HG03039 (cell line): ENCODE measurements around the gene KNDC1.
"Not testable (repeated sequence)": the region's sequence is repeated elsewhere in the genome, so short reads cannot be mapped to it uniquely, and the experiment has no call there.

Experiments
- ATAC-seq: cut with Tn5 transposase; IDR thresholded peaks from one replicate; pipeline ENCODE4 v1.9.1; 2021; ENCODE audit warnings: mild to moderate bottlenecking, moderate library complexity; ENCODE audit not compliant: unreplicated experiment

KNDC1 gene

DNA sequence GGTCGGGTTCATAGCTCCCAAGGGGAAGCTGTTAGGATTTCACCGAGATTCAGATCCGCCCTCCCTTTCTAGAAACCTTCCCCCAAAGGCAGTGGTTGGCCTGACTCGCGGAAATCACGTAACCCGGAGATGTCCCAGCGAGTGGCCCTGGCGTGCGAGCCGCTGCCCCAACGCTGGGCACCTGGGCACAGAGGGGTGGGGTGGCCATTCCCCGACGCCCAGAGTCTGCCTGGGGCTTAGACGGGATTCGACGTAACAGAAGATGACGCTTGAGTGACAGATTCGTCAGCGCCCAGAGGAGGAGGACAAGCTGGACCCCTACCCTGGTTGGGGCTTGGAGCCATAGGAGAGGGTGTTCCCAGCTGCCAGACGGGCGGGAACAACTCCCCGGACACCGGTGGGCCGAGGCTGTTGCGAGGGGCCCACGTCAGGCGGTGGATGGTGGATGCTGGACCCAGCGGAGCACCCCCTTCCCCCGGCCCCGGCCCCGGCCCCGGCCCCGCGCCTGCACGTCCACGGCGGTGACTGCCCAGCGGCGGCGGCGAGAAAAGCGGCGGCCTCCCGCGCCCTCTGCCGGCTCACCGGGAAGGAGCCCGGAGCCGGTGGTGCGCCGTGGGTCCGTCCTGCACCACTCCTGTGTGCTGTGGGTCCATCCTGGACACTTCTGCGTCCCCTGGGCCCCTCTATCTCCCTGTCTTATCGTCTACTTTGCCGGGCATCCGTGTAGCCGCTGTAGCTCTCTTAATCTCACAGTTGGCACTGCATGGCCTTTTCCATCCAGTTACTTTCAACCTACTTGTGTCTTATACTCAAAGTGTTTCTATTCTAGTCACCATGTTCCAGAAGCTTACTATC, 35.4 kb upstream of the KNDC1 start:
- no peak for ATAC-seq

DNA sequence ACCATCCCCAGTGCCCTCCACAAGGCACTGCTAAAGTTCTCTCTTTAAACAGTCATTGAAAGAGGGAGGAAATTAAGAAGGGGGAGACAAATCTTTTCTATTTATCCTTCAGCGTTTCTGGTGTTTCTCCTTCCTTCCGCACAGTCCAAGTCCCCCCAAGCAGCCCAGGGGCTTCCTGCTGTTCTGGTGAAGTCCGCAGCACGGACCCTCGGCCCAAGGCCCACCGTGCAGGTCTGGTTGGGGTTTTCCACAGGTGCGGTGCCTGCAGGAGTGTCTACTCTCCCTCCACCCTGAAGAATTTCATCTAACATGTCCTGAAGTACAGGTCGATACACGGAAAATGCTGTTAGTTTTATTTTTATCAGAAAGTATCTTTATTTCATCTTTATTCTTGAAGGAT, 34.1 kb upstream of the KNDC1 start:
- no peak for ATAC-seq

DNA sequence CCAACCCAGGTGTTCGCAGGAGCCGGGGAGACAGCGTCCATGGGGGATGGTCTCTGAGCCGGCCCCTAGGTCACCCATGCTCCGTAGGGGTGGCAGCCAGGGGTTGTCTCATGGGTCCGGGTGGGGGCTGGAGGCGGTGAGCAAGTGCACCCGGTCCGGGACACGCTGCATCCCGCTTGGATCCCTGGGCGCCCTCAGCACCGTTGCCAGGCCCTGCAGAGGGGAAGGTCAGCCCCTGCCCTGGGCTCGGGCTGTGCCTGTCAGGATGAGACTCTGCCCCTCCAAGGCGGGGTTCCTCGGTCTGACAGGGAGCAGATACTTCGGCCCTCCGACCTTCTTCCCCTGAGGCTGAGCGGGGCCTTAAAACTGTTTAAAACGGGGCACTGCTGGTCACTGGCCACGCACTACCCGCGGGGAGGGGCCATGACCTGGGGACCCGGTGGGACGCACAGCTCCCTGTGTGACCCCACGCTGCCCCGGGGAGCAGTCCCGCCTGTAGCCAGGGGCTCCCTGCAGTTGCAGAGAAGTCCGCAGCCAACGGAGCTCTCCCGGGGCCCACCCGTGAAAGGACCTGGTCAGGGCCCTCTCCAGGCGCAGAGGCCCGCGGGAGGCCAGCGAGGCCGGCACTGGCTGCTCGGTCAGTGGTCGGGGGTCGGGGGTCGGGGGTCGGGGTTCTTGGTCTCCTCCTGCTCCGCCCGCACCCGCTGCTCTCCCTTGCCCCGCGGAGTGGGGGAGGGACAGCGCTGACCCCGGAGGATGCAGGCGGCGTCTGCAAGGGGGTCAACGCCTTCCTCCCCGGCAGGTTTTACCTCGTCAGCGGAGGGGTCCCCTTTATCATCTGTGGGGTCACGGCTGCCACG, 33.4 kb upstream of the KNDC1 start:
- no peak for ATAC-seq

DNA sequence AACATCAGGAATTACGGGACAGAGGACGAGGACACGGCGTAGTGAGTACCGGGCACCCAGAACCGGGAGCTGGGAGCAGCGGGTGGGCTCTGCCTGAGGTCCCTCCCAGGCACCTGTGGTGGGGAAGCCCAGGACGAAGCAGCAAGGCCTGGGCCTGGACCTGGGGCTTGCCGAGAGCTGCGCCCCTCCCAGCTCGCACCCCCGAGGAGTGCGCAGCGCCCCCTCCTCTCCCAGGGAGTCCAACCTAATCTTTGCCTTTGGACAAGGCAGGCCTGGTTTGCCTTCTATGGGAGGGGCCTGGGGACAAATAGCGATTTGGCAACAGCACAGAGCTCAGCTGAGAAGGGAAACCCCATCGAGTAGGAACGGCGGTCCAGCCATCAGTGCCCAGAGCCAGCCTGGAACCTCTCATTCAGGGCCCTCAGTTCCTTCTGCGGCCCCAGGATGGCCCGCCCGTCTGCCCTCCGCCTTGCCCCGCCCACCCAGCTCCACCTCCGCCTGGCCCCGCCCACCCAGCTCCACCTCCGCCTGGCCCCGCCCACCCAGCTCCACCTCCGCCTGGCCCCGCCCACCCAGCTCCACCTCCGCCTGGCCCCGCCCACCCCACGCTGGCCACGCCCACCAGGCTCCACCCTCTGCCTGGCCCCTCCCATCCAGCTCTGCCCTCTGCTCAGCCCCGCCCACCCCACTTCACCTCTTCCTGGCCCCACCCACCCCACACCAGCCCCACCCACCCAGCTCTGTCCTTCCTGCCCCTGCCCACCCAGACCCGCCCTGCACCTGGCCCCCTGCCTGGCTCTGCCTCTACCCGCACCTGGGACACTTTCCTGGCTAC, 32.5 kb upstream of the KNDC1 start:
- no peak for ATAC-seq

DNA sequence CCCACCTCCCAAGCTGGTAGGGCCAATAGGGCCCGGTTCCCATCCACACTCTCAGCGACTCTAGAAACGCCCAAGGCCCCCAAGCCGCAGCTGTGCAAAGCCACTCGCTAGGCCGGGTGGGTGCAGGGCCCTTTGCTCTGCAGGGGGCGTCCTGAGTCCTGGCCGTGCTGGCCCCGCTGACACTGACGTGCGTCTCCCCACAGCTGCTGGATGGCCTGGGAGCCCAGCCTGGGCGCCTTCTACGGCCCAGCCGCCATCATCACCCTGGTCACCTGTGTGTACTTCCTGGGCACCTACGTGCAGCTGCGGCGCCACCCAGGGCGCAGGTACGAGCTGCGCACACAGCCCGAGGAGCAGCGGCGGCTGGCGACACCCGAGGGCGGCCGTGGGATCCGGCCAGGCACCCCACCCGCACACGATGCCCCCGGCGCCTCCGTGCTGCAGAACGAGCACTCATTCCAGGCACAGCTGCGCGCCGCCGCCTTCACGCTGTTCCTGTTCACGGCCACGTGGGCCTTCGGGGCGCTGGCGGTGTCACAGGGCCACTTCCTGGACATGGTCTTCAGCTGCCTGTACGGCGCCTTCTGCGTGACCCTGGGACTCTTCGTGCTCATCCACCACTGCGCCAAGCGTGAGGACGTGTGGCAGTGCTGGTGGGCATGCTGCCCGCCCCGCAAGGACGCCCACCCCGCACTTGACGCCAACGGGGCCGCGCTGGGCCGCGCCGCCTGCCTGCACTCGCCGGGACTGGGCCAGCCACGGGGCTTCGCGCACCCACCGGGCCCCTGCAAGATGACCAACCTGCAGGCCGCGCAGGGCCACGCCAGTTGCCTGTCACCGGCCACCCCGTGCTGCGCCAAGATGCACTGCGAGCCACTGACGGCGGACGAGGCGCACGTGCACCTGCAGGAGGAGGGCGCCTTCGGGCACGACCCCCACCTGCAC, 31.6 kb upstream of the KNDC1 start:
- ATAC-seq, result no peak

DNA sequence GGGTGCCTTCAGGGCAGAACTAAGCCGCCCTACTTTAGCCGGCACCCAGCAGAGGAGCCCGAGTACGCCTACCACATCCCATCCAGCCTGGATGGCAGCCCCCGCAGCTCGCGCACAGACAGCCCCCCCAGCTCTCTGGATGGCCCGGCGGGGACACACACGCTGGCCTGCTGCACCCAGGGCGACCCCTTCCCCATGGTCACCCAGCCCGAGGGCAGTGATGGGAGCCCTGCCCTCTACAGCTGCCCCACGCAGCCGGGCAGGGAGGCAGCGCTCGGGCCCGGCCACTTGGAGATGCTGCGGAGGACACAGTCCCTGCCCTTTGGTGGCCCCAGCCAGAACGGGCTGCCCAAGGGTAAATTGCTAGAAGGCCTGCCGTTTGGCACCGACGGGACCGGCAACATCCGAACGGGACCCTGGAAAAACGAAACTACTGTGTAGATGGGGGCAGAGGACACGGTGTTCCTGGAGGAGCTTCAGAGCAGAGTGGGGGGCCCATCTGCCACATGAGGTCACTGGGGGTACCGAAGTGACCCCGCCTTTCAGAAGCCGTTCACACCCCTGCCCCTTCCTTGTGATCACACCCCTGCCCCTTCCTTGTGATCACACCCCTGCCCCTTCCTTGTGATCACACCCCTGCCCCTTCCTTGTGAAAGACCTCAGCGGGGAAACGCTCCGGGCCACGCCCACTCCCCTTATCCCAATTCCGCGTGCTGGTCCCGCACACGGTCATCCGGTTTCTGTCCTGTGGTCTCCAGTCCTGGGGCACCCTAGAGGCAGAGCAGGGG, 30.8 kb upstream of the KNDC1 start:
- no peak for ATAC-seq

DNA sequence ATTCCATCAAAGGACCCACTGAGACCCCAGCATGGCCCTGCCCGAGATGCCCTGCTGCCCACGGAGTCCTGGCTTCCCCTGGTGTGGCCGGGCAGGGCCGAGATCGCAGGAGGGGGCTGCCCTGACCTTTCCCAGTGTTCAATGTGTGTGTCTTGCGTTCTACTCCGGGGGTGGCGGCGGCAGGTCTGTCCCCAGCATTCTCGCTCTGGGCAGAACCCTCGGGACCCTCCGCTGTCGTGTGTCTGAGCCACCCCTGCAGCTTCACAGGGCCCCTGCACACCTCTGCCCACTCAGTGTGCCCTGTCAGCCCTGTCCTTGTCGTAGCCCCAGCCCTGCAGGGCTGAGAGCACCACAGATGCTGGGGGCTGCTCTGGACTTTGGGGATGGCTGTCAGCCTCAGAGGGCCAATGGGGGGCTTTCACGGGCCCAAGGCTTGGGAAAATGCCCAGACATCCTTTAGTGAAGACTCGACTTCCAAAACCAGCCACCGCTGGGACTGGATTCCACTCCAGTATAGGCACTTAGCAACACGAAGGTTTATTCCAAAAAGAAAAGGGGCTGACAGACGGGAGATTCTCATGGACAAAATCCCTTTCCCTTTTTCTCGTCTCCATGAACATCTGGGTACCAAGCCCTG, 30.0 kb upstream of the KNDC1 start:
- no peak for ATAC-seq

DNA sequence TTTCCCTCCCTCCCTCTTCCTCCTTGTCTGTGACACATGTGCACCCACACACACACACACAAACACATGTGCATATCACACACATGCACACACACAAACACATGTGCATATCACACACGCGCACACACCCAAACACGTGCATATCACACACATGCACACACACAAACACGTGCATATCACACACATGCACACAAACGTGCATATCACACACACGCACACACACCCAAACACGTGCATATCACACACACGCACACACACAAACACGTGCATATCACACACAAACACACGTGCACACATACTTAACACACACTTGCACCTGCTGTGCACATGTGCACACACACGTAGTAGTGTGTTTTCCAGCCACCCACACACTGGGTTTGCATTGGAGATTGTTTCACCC, 29.4 kb upstream of the KNDC1 start:
- no peak for ATAC-seq

DNA sequence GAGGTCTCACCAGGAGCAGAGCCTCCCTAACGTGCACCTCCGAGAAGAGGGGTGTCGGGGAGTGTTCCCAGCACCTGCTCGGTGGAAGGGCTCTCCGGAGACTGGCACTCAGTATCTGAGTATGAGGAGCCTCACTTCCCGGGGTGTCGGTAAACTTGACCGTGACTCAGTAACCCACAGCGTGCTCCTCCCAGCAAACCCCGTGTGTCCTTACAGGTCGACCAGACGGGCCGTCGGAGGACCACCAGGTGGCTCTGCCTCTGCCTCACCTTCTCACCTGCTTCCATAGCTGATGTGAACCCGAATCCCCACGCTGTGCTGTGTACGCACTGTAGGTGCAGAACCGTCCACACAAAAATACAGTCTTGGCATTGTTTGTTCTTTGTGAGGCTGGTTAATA, 29.0 kb upstream of the KNDC1 start:
- no peak for ATAC-seq

DNA sequence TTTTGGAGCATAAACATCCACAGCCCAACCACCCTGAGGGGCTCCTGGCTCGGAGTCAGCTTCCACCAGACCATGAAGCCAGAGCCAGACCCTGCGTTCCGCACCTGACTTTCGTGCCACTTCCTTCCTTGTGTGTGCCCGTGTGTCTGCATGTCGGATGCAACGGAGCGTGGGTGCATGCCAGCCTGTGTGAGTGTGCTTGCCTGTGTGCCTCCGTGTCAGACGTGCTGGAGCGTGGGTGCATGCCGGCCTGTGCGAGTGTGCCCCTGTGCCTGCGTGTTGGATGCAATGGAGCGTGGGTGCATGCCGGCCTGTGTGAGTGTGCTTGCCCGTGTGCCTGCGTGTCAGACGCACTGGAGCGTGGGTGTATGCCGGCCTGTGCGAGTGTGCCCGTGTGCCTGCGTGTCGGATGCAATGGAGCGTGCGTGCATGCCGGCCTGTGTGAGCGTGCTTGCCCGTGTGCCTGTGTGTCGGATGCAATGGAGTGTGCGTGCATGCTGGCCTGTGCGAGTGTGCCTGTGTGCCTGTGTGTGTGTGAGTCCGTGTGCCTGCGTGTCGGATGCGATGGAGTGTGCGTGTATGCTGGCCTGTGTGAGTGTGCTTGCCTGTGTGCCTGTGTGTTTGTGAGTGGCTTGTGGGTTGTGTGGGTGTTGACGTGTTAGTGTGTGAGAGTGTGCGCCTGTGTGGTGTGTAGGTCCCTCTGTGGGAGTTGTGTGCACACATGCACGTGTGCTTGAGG, 28.1 kb upstream of the KNDC1 start:
- no peak for ATAC-seq

DNA sequence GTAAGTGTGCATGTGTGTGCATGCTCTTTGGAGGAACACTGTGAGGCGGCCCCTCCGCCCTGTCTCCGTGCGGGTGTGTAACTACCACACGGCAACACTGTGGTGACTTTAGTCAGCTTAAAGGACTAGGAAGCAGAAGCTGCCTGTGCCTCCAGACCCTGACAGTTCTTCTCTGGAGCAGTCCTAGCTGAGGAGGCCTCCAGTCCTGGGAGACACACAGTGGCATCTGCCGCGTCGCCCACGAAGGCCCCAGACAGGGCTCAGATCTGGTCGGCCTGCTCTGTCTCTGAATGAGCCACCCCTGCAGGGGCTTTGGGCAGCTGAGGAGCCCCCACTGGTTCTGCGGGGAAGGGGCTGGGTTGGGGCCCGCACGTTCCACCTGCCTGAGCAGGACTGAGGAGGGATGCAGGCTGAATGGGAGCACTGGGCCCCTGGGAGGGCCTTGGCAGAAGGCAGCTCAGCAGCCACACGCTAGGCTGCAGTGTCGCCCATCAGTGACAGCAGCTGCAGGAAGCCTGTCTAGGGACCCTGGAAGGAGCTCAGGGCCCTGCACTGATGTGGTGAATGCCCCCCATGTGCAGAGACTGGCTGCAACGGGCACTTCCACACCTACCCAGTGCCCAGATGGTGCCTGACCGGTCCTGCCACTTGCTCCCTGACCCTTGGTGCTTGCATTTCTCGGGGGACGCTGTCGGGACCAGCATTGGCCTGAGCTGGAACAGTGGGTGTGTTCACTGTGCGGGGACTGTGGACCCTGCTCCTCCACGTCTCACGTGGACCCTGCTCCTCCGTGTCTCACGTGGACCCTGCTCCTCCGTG, 27.3 kb upstream of the KNDC1 start:
- no peak for ATAC-seq

DNA sequence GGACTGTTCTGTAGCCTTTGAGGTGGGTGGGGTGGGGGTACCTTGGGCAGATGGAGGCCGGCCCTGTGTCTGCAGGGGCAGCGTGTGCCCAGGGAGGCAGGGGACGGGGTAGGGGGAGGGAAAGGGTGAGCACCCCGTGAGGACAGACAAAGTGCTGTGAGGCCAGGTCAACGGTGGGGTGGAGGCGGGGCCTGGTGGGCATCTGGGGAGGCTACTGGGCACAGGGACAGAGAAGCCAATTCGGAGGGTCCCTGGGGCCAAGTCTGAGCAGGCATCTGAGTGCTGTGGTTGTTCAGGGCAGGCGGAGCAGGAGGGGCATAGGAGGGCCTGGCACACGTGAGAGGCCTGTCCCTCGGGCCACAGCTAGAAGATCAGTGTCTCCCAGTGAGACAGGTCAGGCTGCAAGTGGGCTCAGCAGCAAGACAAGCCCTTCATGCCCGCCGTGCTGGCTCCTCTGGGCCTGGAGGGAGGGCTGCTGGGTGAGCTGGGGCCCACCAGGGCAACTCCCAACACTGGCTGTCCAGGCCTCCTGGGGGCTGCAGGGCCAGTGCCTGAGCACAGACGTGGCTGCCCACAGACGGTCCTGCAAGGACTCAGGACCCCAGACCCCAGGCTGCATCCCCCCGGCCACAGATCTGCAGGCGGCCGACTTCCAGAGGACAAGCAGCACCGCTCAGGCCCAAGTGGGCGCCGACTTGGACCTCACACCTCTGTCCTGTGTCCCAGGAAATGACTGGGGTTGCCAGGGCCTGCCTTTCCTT, 26.4 kb upstream of the KNDC1 start:
- no peak for ATAC-seq

DNA sequence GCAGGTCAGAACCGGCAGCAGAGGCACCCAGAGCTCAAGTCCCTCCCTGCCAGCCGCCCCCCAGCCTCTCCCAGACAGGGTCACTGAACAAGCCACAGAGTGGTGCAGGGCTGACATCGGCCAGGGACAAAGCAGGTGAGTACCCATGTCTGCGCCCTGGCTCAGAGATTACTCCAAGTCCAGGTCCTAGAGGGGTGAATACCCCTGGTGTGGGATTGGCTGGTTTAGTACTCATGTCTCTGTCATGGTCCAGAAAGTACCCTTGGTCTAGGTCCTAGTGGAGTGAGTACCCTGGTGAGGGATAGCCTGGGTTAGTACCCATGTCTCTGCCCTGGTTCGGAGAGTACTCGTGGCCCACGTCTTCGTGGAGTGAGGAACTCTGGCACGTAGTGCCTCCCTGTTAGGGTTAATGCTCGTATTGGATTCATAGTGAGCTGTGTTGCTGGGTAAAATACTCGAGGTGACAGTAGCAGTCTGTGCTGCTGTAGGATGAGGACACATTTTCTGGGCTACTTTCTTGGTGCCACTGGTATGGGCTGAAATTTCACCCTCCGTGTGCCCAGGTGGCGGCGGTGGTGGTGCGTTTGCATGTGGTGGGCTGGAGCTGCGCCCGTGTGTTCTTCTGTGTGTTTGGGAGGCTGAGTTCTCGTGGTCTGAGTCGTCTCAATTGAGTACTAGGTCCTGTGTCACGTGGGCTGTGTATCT, 25.5 kb upstream of the KNDC1 start:
- ATAC-seq, result no peak

DNA sequence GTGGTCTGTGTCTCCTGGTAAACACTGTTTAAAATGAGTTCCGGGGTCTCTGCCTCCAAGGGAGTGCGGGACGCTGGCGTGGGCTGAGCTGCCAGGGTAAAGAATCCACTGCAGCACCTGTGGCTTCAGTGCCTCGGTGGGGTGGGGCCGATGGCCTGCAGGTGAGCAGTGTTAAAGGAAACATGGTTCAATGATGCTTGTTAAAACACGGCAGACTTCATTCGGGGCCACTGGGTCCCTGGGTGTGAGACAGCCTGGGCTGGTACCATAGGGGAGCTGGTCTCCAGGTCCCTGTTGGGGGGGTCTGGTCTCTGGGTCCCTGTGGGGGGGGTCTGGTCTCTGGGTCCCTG, 24.9 kb upstream of the KNDC1 start:
- no peak for ATAC-seq

DNA sequence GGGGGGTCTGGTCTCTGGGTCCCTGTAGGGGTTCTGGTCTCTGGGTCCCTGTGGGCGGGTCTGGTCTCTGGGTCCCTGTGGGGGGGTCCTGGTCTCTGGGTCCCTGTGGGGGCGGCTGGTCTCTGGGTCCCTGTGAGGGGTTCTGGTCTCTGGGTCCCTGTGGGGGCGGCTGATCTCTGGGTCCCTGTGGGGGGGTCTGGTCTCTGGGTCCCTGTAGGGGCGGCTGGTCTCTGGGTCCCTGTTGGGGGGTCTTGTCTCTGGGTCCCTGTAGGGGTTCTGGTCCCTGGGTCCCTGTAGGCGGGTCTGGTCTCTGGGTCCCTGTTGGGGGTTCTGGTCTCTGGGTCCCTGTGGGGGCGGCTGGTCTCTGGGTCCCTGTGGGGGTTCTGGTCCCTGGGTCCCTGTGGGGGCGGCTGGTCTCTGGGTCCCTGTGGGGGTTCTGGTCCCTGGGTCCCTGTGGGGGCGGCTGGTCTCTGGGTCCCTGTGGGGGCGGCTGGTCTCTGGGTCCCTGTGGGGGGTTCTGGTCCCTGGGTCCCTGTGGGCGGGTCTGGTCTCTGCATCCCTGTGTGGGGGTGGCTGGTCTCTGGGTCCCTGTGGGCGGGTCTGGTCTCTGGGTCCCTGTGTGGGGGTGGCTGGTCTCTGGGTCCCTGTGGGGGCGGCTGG, 22.4 kb upstream of the KNDC1 start:
- ATAC-seq, result not testable (repeated sequence)
